Subcutaneous adipose tissue (tissue), 4 donors: ENCODE measurements around the gene SPATS2. TPM values are rescaled to one million over a fixed set of nuclear protein-coding genes. Genes with fewer than 3 reads are reported as not detected.

ENCODE experiments used
- total RNA-seq, 4 donors: library from RNA; depleted of rRNA; stranded (reverse); fragments of >200 nt; gene quantifications; one replicate each; pipeline ENCODE4 v1.1.0, GENCODE V29; 2016
- TF ChIP-seq, protein P1 (sequence below): fragments of 450-650 bp; IDR thresholded peaks from one replicate; pipeline ENCODE4 v1.5.1; 2016; ENCODE audit warnings: low read depth, mild to moderate bottlenecking, control low read depth, antibody characterized with exemption, moderate library complexity

The SPATS2 gene
- total RNA-seq, 4 donors from 2014 or later = 10.1 to 19.5 (median 12.3) TPM

DNA sequence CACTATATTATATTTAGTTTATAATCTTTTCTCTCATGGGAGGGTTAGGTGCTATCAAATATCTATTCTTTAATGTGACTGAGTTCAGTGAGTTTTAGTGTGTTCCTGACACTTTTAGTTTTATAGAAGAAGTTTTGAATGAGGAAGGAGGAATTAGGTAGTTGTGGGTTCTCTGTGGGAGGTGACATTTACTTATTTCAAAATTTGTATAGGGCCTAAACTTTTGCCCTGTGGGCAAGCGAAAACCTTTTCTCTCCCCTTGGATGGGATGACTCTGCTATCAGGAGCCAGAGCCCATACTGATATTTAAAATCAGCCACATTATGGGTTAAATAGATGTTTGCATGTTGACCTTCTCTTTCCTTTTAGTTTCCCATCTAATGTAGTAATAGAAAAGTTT, 43.6 kb downstream of the SPATS2 start:
- TF ChIP-seq, protein P1, sequence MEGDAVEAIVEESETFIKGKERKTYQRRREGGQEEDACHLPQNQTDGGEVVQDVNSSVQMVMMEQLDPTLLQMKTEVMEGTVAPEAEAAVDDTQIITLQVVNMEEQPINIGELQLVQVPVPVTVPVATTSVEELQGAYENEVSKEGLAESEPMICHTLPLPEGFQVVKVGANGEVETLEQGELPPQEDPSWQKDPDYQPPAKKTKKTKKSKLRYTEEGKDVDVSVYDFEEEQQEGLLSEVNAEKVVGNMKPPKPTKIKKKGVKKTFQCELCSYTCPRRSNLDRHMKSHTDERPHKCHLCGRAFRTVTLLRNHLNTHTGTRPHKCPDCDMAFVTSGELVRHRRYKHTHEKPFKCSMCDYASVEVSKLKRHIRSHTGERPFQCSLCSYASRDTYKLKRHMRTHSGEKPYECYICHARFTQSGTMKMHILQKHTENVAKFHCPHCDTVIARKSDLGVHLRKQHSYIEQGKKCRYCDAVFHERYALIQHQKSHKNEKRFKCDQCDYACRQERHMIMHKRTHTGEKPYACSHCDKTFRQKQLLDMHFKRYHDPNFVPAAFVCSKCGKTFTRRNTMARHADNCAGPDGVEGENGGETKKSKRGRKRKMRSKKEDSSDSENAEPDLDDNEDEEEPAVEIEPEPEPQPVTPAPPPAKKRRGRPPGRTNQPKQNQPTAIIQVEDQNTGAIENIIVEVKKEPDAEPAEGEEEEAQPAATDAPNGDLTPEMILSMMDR = no peak

DNA sequence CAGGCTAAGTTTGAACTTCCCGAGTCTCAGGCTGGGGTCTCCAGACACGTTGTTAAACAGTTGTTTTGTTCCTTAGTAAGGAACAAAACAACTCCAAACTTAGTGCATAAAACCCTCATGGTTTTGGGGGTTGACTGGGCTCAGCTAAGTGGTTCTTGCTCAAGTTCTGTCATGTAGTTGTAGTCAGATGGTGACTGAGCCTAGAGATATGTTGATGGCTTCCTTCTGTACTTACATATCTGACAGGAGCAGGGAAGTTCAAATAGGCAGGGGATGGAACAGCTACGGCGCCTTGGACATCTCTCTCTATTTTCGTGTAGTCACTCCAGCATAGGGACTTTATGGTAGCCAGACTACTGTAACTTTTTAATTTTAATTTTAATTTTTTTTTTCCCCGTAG, 45.7 kb downstream of the SPATS2 start:
- TF ChIP-seq, protein P1 = no peak

DNA sequence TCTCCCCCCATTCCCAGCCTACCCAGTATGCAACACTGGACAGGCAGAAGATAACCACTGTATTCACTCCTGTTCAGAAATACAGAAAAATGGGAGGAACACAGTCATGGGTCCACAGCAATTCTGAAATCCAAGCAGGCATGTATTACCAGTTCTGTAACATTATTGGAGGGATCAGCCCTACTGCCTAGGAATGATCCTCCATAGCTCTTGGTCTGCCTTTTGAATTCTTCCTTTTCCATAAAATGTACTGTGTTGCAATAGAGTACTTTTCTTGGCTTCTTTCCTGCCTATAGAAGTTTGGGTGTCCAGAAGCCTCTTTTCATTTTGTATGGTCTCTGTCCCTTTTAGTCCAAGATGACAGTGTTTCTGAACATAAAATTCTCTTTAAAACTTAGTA, 46.5 kb downstream of the SPATS2 start:
- TF ChIP-seq, protein P1 = no peak

DNA sequence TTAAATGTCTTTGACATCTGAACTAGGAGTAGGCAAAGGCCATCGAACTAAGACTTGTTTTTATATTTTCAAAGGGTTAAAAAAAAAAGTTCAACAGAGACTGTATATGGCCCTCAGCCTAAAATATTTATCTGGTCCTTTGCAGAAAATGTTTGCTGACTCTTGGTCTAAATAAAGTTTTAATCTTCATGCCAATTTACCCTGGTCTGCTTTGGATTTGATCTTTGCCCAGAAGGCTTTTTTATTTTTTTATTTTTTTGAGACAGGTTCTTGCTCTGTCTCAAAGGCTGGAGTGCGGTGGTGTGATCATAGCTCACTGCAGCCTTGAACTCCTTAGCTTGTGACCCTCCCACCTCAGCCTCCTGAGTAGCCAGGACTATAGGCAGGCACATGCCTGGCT, 47.1 kb downstream of the SPATS2 start:
- TF ChIP-seq, protein P1 = no peak

DNA sequence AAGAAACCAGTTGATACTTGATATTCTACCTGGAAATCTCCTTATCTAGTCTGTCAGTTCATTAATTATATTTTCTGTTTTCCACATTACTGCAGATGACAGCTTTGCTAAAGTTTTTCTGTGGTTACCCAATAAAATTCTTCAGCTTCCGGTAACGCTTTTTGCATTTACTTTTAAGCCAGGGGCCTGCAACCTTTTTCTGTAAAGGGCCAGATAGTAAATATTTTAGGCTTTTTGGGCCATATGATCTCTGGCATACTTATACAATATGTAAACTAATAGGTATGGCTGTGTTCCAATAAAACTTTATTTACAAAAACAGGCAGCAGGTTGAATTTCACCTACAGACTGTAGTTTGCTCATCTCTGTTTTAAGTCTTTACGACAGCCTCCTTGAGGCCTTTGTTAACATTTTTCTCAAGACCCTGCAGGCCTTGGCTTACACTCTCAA, 48.3 kb downstream of the SPATS2 start:
- TF ChIP-seq, protein P1 = no peak

DNA sequence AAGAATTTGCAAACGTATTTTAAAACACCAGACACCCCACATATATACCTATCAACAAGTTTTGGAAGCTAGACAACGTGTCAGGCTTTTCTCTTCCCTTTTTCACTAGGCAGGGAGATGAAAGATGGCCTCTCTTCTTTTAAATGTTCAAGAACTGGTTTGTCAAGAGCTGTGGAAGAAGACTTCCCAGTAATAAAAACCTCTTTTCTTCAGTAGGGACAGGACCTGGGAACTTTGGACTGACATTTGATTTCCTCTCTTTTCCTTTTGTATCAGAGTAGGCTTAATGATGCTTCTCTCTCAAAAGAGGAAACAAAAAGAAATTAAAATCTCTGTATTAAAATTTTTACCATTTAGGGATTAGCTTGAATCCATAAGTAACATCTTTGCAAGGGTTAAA, 49.6 kb downstream of the SPATS2 start:
- TF ChIP-seq, protein P1 = no peak

DNA sequence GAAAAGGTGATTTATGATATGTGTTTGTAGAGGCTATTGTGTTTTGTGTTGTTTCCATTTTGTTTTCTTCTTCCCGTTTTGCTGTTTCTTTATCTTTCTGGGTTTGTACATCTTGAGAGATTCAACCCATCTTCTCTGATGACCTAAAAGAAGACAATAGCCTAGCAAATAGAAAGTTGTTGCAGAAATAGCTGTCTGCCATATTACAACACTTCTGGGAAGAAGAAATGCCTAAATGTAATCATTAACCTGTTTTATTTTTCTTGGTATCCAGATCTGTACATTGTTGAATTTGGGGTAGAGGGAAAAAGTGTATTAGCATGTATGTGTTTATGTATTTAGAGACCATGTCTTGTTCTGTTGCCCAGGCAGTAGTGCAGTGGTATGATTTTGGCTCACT, 50.3 kb downstream of the SPATS2 start:
- TF ChIP-seq, protein P1 = no peak
